GM23338 (cell line): Measurements from ENCODE around the gene GRID2. TPM values are rescaled to one million over a fixed set of nuclear protein-coding genes. Genes with fewer than 3 reads are reported as not detected.

Experiments
- ATAC-seq: fragments of 200-7000 bp; cut with Tn5 transposase; 3 replicates; pipeline ENCODE4 v1.9.1; 2020
- DNase-seq: peaks from one replicate; pipeline ENCODE4 v3.0.0-alpha.2; 2015; ENCODE audit warnings: low spot score
- H2AFZ ChIP-seq: fragments of 200-600 bp; sonication (generic); 2 replicates; pipeline ENCODE4 v1.8.0; 2016; ENCODE audit warnings: antibody characterized with exemption, mild to moderate bottlenecking, moderate library complexity
- H3F3A ChIP-seq: fragments of 200-600 bp; sonication (generic); replicated peaks from 2 replicates; pipeline ENCODE4 v1.8.0; 2017; ENCODE audit warnings: antibody characterized with exemption, mixed run types, low read depth
- H3K27ac ChIP-seq: fragments of 200-600 bp; sonication (generic); 2 replicates; pipeline ENCODE4 v1.6.1; 2016; ENCODE audit warnings: low read depth
- H3K27me3 ChIP-seq: fragments of 200-600 bp; sonication (generic); 2 replicates; pipeline ENCODE4 v1.8.0; 2016; ENCODE audit warnings: mild to moderate bottlenecking, mixed run types, moderate library complexity; ENCODE audit not compliant: insufficient read depth
- H3K36me3 ChIP-seq: fragments of 200-600 bp; sonication (generic); 2 replicates; pipeline ENCODE4 v1.8.0; 2016; ENCODE audit warnings: mild to moderate bottlenecking; ENCODE audit not compliant: insufficient read depth
- H3K4me1 ChIP-seq: fragments of 200-600 bp; sonication (generic); 2 replicates; pipeline ENCODE4 v1.8.0; 2016; ENCODE audit warnings: mild to moderate bottlenecking, moderate library complexity; ENCODE audit not compliant: insufficient read depth
- H3K4me2 ChIP-seq: fragments of 200-600 bp; sonication (generic); 2 replicates; pipeline ENCODE4 v1.7.1; 2017; ENCODE audit warnings: mixed run types
- H3K4me3 ChIP-seq: fragments of 200-600 bp; sonication (generic); 2 replicates; pipeline ENCODE4 v1.6.1; 2016; ENCODE audit warnings: mixed run types
- H3K79me2 ChIP-seq: fragments of 200-600 bp; sonication (generic); replicated peaks from 2 replicates; pipeline ENCODE4 v1.8.0; 2017; ENCODE audit warnings: mild to moderate bottlenecking; ENCODE audit not compliant: insufficient read depth
- H3K9me2 ChIP-seq: fragments of 200-600 bp; sonication (generic); 2 replicates; pipeline ENCODE4 v1.8.0; 2017; ENCODE audit not compliant: insufficient read depth
- H4K20me1 ChIP-seq: fragments of 200-600 bp; sonication (generic); replicated peaks from 2 replicates; pipeline ENCODE4 v1.8.0; 2017; ENCODE audit warnings: mild to moderate bottlenecking; ENCODE audit not compliant: insufficient read depth
- H3K27ac Mint-ChIP-seq: 2 replicates; pipeline ENCODE4 v1.8.0; 2020; ENCODE audit warnings: inconsistent platforms, mild to moderate bottlenecking, moderate library complexity, mixed read lengths
- H3K27me3 Mint-ChIP-seq: 3 replicates; pipeline ENCODE4 v1.8.0; 2022; ENCODE audit warnings: low read depth, mild to moderate bottlenecking, moderate library complexity, mixed read lengths, inconsistent platforms; ENCODE audit not compliant: insufficient read depth, poor library complexity
- H3K36me3 Mint-ChIP-seq: 3 replicates; pipeline ENCODE4 v1.8.0; 2021; ENCODE audit warnings: low read depth, mild to moderate bottlenecking, inconsistent platforms, moderate library complexity, mixed read lengths
- H3K4me1 Mint-ChIP-seq: 3 replicates; pipeline ENCODE4 v1.8.0; 2020; ENCODE audit warnings: mild to moderate bottlenecking, inconsistent platforms, mixed read lengths
- H3K4me3 Mint-ChIP-seq: 3 replicates; pipeline ENCODE4 v1.8.0; 2021; ENCODE audit warnings: moderate library complexity, mild to moderate bottlenecking, inconsistent platforms, mixed read lengths
- H3K9me3 Mint-ChIP-seq: 3 replicates; pipeline ENCODE4 v1.8.0; 2020; ENCODE audit warnings: moderate library complexity, mild to moderate bottlenecking, inconsistent platforms, mixed read lengths
- CREB1 ChIP-seq: fragments of 250-450 bp; sonication (Bioruptor Pico); IDR thresholded peaks from 2 replicates; pipeline ENCODE4 v1.5.0; 2020; ENCODE audit warnings: low read depth, mild to moderate bottlenecking, moderate library complexity
- CTCF ChIP-seq, 2 experiments: fragments of 200-600 bp in 1 of 2; sonication (generic) in 1 of 2; conservative IDR thresholded peaks; 2 replicates each; pipeline versions ENCODE4 v1.5.1 to v1.6.1; 2016 to 2017; ENCODE audit warnings: antibody characterized with exemption in 2 of 2, low read depth in 2 of 2, mild to moderate bottlenecking in 2 of 2, moderate library complexity in 1 of 2
- EZH2 ChIP-seq: fragments of 200-600 bp; sonication (generic); IDR thresholded peaks from one replicate; pipeline ENCODE4 v1.8.0; 2017; ENCODE audit warnings: antibody characterized with exemption, mild to moderate bottlenecking, low read depth; ENCODE audit not compliant: unreplicated experiment
- POLR2AphosphoS5 ChIP-seq: IDR thresholded peaks from 2 replicates; pipeline ENCODE4 v1.6.1; 2016; ENCODE audit warnings: antibody characterized with exemption, low read depth
- ZNF114 ChIP-seq: fragments of 250-450 bp; sonication (Bioruptor Pico); IDR thresholded peaks from 2 replicates; pipeline ENCODE4 v1.5.0; 2020; ENCODE audit warnings: mild to moderate bottlenecking, moderate library complexity
- ZNF331 ChIP-seq: fragments of 250-450 bp; sonication (Bioruptor Pico); IDR thresholded peaks from 2 replicates; pipeline ENCODE4 v1.5.0; 2020; ENCODE audit warnings: low read depth, mild to moderate bottlenecking, moderate library complexity
- ZNF462 ChIP-seq: fragments of 250-450 bp; sonication (Bioruptor Pico); IDR thresholded peaks from 2 replicates; pipeline ENCODE4 v1.5.0; 2020; ENCODE audit warnings: mild to moderate bottlenecking, moderate library complexity
- polyA plus RNA-seq: library from polyadenylated mRNA; unstranded; fragments of >200 nt; fragmentation: Nextera tagmentation; extraction: Ambion mirVana; gene quantifications from 2 replicates; pipeline ENCODE4 v1.2.1, GENCODE V29; 2016
- total RNA-seq: library from RNA; depleted of rRNA; stranded (reverse); fragments of >200 nt; shearing (Covaris generic); gene quantifications from 2 replicates; pipeline ENCODE4 v1.2.3, GENCODE V29; 2014
- TF ChIP-seq, protein P1 (sequence below): IDR thresholded peaks from 2 replicates; pipeline ENCODE4 v1.6.1; 2016; ENCODE audit warnings: antibody characterized with exemption
- TF ChIP-seq, protein P2 (sequence below): IDR thresholded peaks from one replicate; pipeline ENCODE4 v1.6.1; 2018; ENCODE audit warnings: antibody characterized with exemption; ENCODE audit not compliant: unreplicated experiment

GRID2 gene
- total and polyA plus RNA-seq, 2 experiments from 2014 or later: 19.9 to 65.4 TPM

- no peak overlapping the region for H3K4me3 ChIP-seq
- ATAC-seq: no peak
- H3K4me1 Mint-ChIP-seq: peaks cover 17% of the 10 kb centered on the region
- H3K36me3 Mint-ChIP-seq: peaks cover 13% of the 10 kb centered on the region; the same call in 2 of the 3 replicates
- H3K4me1 ChIP-seq: peaks cover 9% of the 10 kb centered on the region
- H3F3A ChIP-seq: no peaks in the 10 kb centered on the region
- TF ChIP-seq ZNF114 (CRISPR knock-in tag) (no peak), POLR2AphosphoS5 (no peak), ZNF331 (CRISPR knock-in tag) (no peak), EZH2 (no peak), CREB1 (CRISPR knock-in tag) (no peak), CTCF (conservative IDR thresholded peaks at IDR 0.05; ENCODE audit: low read depth in 2 of 2) (no peak), ZNF462 (CRISPR knock-in tag) (no peak)
- TF ChIP-seq, protein P1, sequence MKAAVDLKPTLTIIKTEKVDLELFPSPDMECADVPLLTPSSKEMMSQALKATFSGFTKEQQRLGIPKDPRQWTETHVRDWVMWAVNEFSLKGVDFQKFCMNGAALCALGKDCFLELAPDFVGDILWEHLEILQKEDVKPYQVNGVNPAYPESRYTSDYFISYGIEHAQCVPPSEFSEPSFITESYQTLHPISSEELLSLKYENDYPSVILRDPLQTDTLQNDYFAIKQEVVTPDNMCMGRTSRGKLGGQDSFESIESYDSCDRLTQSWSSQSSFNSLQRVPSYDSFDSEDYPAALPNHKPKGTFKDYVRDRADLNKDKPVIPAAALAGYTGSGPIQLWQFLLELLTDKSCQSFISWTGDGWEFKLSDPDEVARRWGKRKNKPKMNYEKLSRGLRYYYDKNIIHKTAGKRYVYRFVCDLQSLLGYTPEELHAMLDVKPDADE: no peak
- TF ChIP-seq, protein P2, sequence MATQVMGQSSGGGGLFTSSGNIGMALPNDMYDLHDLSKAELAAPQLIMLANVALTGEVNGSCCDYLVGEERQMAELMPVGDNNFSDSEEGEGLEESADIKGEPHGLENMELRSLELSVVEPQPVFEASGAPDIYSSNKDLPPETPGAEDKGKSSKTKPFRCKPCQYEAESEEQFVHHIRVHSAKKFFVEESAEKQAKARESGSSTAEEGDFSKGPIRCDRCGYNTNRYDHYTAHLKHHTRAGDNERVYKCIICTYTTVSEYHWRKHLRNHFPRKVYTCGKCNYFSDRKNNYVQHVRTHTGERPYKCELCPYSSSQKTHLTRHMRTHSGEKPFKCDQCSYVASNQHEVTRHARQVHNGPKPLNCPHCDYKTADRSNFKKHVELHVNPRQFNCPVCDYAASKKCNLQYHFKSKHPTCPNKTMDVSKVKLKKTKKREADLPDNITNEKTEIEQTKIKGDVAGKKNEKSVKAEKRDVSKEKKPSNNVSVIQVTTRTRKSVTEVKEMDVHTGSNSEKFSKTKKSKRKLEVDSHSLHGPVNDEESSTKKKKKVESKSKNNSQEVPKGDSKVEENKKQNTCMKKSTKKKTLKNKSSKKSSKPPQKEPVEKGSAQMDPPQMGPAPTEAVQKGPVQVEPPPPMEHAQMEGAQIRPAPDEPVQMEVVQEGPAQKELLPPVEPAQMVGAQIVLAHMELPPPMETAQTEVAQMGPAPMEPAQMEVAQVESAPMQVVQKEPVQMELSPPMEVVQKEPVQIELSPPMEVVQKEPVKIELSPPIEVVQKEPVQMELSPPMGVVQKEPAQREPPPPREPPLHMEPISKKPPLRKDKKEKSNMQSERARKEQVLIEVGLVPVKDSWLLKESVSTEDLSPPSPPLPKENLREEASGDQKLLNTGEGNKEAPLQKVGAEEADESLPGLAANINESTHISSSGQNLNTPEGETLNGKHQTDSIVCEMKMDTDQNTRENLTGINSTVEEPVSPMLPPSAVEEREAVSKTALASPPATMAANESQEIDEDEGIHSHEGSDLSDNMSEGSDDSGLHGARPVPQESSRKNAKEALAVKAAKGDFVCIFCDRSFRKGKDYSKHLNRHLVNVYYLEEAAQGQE: no peak
- H3K4me3 Mint-ChIP-seq: no peak overlapping the region
- no peaks in the 10 kb centered on the region for H3K27me3 ChIP-seq
- H3K36me3 ChIP-seq: no peaks in the 10 kb centered on the region
- no peak for DNase-seq
- no peak overlapping the region; the same call in 1 of the 2 replicates for H3K27ac Mint-ChIP-seq
- H3K27me3 Mint-ChIP-seq: no peaks in the 10 kb centered on the region
- H4K20me1 ChIP-seq: no peaks in the 10 kb centered on the region
- no peak overlapping the region for H3K4me2 ChIP-seq
- no peaks in the 10 kb centered on the region for H3K9me2 ChIP-seq
- peaks cover 2% of the 10 kb centered on the region; the same call in 1 of the 2 replicates for H3K79me2 ChIP-seq
- H2AFZ ChIP-seq: no peak overlapping the region
- H3K27ac ChIP-seq: no peak overlapping the region
- H3K9me3 Mint-ChIP-seq: peaks cover 7% of the 10 kb centered on the region; the same call in 1 of the 3 replicates
Observed at GRCh38 chr4:93042746-93043145, 739.0 kb downstream of the GRID2 start.
